NCI-H1436 treated with DMSO at 0.1 percent for 48 hours (cell line): ENCODE measurements around the gene TMEM200A.

Experiments used
- DNase-seq: peaks from one replicate; lab custom pipeline; 2025; lab: John Stamatoyannopoulos, UW

The TMEM200A gene

DNA sequence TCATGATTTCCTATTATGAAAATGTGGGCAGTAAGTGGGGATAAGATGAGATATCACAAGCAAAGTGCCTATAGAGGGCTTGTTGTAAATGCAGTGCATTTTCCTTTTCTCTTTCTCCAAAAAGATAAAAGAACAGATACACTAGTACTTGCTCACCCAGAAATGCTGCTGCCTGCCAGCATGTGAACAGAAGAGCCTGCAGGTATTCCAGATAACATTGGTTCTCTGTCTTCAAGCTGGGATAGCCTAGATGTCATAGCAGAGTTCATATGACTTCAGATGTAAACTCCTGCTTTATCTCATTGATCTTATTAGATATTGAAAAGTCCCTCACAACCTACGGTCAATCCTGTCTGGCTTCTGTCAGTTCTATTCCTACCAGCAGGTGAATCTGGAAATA lies 123.7 kb downstream of the TMEM200A start:
- no peak for DNase-seq
